OCI-LY7 (cell line): ENCODE results near the gene CHST2. TPM values are rescaled to one million over a fixed set of nuclear protein-coding genes. Genes with fewer than 3 reads are reported as not detected.

Experiments used
- BruUV-seq: library from RNA; stranded (reverse); fragments of 400-500 nt; replicated peaks from 2 replicates; lab custom pipeline; 2021; lab: Mats Ljungman, UMichigan
- CTCF ChIA-PET: fragments of 300-600 bp; sonication (Branson Sonifier 250); formaldehyde crosslinking; loops from one replicate; lab custom pipeline; 2022; ENCODE audit warnings: antibody characterized with exemption; ENCODE audit not compliant: unreplicated experiment; lab: Charles Lee
- POLR2A ChIA-PET: fragments of 300-600 bp; sonication (Branson Sonifier 250); formaldehyde crosslinking; loops from one replicate; lab custom pipeline; 2022; ENCODE audit warnings: antibody characterized with exemption; lab: Charles Lee
- DNase-seq: peaks from one replicate; pipeline ENCODE4 v3.0.0-alpha.2; 2015; ENCODE audit warnings: low spot score
- H2AFZ ChIP-seq: fragments of 200-600 bp; sonication (generic), shearing (Covaris generic); 2 replicates; pipeline ENCODE4 v1.6.1; 2014; ENCODE audit warnings: mild to moderate bottlenecking, antibody characterized with exemption, low read length, moderate library complexity
- H3K27ac ChIP-seq: fragments of 200-600 bp; sonication (generic); 2 replicates; pipeline ENCODE4 v1.5.1; 2014; ENCODE audit warnings: mixed run types, low read depth, mild to moderate bottlenecking, moderate library complexity, low read length, inconsistent platforms; ENCODE audit not compliant: poor library complexity, severe bottlenecking
- H3K36me3 ChIP-seq: fragments of 200-600 bp; sonication (generic); 2 replicates; pipeline ENCODE4 v1.6.1; 2014; ENCODE audit warnings: mild to moderate bottlenecking, antibody characterized with exemption, low read length, moderate library complexity, mixed read lengths; ENCODE audit not compliant: insufficient read depth
- H3K4me1 ChIP-seq: fragments of 200-600 bp; sonication (generic); 2 replicates; pipeline ENCODE4 v1.5.1; 2014; ENCODE audit warnings: mild to moderate bottlenecking, low read length; ENCODE audit not compliant: insufficient read depth, poor library complexity, severe bottlenecking
- H3K4me2 ChIP-seq: fragments of 200-600 bp; sonication (generic); 2 replicates; pipeline ENCODE4 v1.6.1; 2014; ENCODE audit warnings: mild to moderate bottlenecking, low read length
- H3K4me3 ChIP-seq: fragments of 200-600 bp; sonication (generic); 2 replicates; pipeline ENCODE4 v1.5.1; 2014; ENCODE audit warnings: mild to moderate bottlenecking, low read depth, low read length; ENCODE audit not compliant: poor library complexity, severe bottlenecking
- H3K79me2 ChIP-seq: fragments of 200-600 bp; sonication (generic); 2 replicates; pipeline ENCODE4 v1.6.1; 2016; ENCODE audit warnings: low read depth, mild to moderate bottlenecking, low read length, moderate library complexity, mixed read lengths; ENCODE audit not compliant: insufficient read depth
- H3K9me2 ChIP-seq: fragments of 200-600 bp; sonication (generic); 2 replicates; pipeline ENCODE4 v1.6.1; 2016; ENCODE audit warnings: mild to moderate bottlenecking, low read length, mixed read lengths; ENCODE audit not compliant: insufficient read depth
- H3K9me3 ChIP-seq: fragments of 200-600 bp; sonication (generic); 2 replicates; pipeline ENCODE4 v1.6.1; 2014; ENCODE audit warnings: mild to moderate bottlenecking, mixed run types, low read length, mixed read lengths
- H4K20me1 ChIP-seq: fragments of 200-600 bp; sonication (generic); 2 replicates; pipeline ENCODE4 v1.6.1; 2014; ENCODE audit warnings: mild to moderate bottlenecking, antibody characterized with exemption, low read length, moderate library complexity, mixed read lengths; ENCODE audit not compliant: insufficient read depth
- CTCF ChIP-seq: fragments of 200-600 bp; sonication (generic); conservative IDR thresholded peaks from 2 replicates; pipeline ENCODE4 v1.5.1; 2014; ENCODE audit warnings: mild to moderate bottlenecking, antibody characterized with exemption, low read length, moderate library complexity, mixed read lengths
- EZH2phosphoT487 ChIP-seq: fragments of 200-600 bp; sonication (generic); IDR thresholded peaks from 2 replicates; pipeline ENCODE4 v1.6.1; 2018; ENCODE audit warnings: low read depth, borderline replicate concordance, mild to moderate bottlenecking, mixed run types, antibody characterized with exemption, low read length, moderate library complexity, mixed read lengths
- intact Hi-C: fragments of 100-400 bp; cut with micrococcal nuclease; formaldehyde crosslinking; loops from one replicate; pipeline ENCODE4 v1.10.0; 2022; ENCODE audit not compliant: unreplicated experiment
- total RNA-seq, 2 experiments: library from RNA; depleted of rRNA in 1 of 2; stranded (reverse); fragments of >200 nt in 1 of 2; shearing (Covaris generic) in 1 of 2; gene quantifications; 2 replicates each; pipeline ENCODE4 v1.2.3, GENCODE V29; 2014 to 2022

CHST2 gene
- total RNA-seq, 2 experiments from 2014 or later: 1.2 TPM

DNA sequence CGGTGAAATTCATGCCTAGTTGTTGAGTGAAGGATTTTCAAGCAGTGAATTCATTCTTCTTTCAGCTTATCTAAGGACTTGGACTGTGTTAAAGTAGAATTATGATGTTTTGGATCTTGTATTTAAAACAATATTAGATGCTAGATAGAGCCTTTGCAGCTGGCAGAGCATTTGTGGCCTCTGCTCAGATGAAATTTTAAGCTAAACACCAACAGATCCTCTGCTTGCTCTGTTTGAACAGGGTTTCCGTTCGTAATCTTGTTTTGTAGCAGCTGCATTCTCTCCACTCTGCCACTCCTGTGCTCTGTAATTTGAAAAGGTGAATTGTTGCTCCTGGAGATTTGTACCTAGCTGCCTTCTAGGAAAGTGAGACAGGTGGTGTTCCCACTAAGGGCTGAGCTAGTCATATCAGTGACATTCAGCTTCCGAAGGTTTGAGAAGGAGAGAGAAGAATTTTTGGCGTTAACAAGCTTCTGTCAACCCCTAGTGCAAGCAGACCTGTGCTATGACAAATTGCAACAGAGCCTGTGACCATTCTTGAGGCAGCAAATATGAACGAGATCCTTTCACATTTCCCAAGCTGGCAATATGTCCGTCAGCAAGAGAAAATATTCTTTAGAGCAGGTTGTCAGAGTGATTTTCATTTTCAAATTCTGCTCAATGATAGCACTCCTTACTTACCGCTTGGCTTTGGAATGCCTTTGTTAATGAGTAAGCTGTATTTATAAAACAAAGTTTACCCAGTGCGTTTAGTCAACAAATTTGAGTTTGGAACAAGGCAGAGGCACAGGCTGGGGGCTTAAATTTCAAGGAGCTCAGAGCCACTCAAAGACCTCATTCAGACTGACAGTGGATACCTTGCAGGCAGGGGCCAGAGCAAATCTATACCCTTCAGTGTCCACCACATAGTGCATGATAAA lies 5.3 kb downstream of the CHST2 start:
- POLR2A ChIA-PET: interaction anchor here (0.5 to 1.5 kb wide), 4 partner anchors 10 to 597 kb away, joined by 3 to 4 read pairs (median 4); no protein-coding TSS in a partner anchor
- TF ChIP-seq CTCF: no peak
- TF ChIP-seq EZH2phosphoT487: no peak
- no peak overlapping the region for H3K4me3 ChIP-seq

GRCh38 chr3:143127801-143128200 lies 8.2 kb downstream of the CHST2 start:
- H3K4me1 ChIP-seq: peaks cover 11% of the 10 kb centered on the region
- DNase-seq: no peak
- TF ChIP-seq EZH2phosphoT487 (no peak), CTCF (no peak)
- ChIA-PET CTCF (no interaction called here), POLR2A (interaction anchor here (1.0 kb wide), 1 partner anchor 90 kb away, joined by 3 read pairs; no protein-coding TSS in a partner anchor)
- intact Hi-C loops: no loop called here
- H3K79me2 ChIP-seq: no peaks in the 10 kb centered on the region
- H3K9me3 ChIP-seq: no peaks in the 10 kb centered on the region
- BruUV-seq: no TSS peak
- H3K27ac ChIP-seq: no peak overlapping the region
- H4K20me1 ChIP-seq: no peaks in the 10 kb centered on the region
- H3K36me3 ChIP-seq: no peaks in the 10 kb centered on the region
- no peaks in the 10 kb centered on the region for H3K9me2 ChIP-seq
- H3K4me2 ChIP-seq: no peak overlapping the region
- no peak overlapping the region for H3K4me3 ChIP-seq
- H2AFZ ChIP-seq: no peak overlapping the region

More for the DNA sequence above, 5.3 kb downstream of the CHST2 start:
- CTCF ChIA-PET: interaction anchor here (1.0 kb wide), 1 partner anchor 30 kb away, joined by 4 read pairs; no protein-coding TSS in a partner anchor
- no peak for DNase-seq
- Histone ChIP-seq H3K36me3 (no peaks in the 10 kb centered on the region), H3K4me1 (peaks cover 22% of the 10 kb centered on the region), H2AFZ (no peak overlapping the region), H3K9me3 (no peaks in the 10 kb centered on the region), H3K79me2 (no peaks in the 10 kb centered on the region), H3K9me2 (no peaks in the 10 kb centered on the region), H3K4me2 (no peak overlapping the region), H3K27ac (no peak overlapping the region), H4K20me1 (no peaks in the 10 kb centered on the region)
- BruUV-seq: no TSS peak
- intact Hi-C loops: loop anchor here (5.0 kb wide), 1 partner anchor 82 kb away; no protein-coding TSS in a partner anchor
